ENCODE measurements around the gene ASF1A. TPM values are rescaled to one million over a fixed set of nuclear protein-coding genes. Genes with fewer than 3 reads are reported as not detected.

ASF1A gene
- total and polyA plus RNA-seq, 2 experiments from 2014 or later: 25.4 to 72.2 TPM

GRCh38 chr6:118872726-118873125 is 21.2 kb upstream of the ASF1A start (continued):
- TF ChIP-seq ZNF462 (CRISPR knock-in tag; IDR thresholded peaks at IDR 0.05): no peak
- no peak for TF ChIP-seq CTCF (conservative IDR thresholded peaks at IDR 0.05; ENCODE audit: low read depth in 2 of 2)

- Histone ChIP-seq H3K9me2 (ENCODE audit: insufficient read depth) (no peaks in the 10 kb centered on the region; the same call in 1 of the 2 replicates), H3K36me3 (ENCODE audit: insufficient read depth) (no peaks in the 10 kb centered on the region), H3K79me2 (replicated peaks; ENCODE audit: insufficient read depth) (peaks cover 29% of the 10 kb centered on the region), H3K4me2 (no peak overlapping the region), H3K4me1 (ENCODE audit: insufficient read depth) (no peaks in the 10 kb centered on the region), H2AFZ (no peak overlapping the region), H3K27ac (ENCODE audit: low read depth) (no peak overlapping the region), H3K4me3 (no peak overlapping the region), H3F3A (replicated peaks; ENCODE audit: low read depth) (no peaks in the 10 kb centered on the region), H3K27me3 (ENCODE audit: insufficient read depth) (no peaks in the 10 kb centered on the region), H4K20me1 (replicated peaks; ENCODE audit: insufficient read depth) (no peaks in the 10 kb centered on the region)
- no peaks in the 10 kb centered on the region; the same call in 2 of the 3 replicates for H3K9me3 Mint-ChIP-seq
- ATAC-seq (no peak), DNase-seq (ENCODE audit: low spot score) (no peak)
- H3K27me3 Mint-ChIP-seq (ENCODE audit: insufficient read depth, low read depth, poor library complexity): peaks cover 2% of the 10 kb centered on the region
- H3K4me3 Mint-ChIP-seq: no peak overlapping the region
- no peaks in the 10 kb centered on the region; the same call in 2 of the 3 replicates for H3K36me3 Mint-ChIP-seq (ENCODE audit: low read depth)
- H3K27ac Mint-ChIP-seq: no peak overlapping the region
- peaks cover 7% of the 10 kb centered on the region for H3K4me1 Mint-ChIP-seq
- TF ChIP-seq EZH2phosphoT487 (IDR thresholded peaks at IDR 0.05; ENCODE audit: unreplicated experiment): no peak
- no peak for TF ChIP-seq ZNF331 (CRISPR knock-in tag; IDR thresholded peaks at IDR 0.05; ENCODE audit: low read depth)
- TF ChIP-seq ETS1 (IDR thresholded peaks at IDR 0.05): no peak
- TF ChIP-seq ZNF114 (CRISPR knock-in tag; IDR thresholded peaks at IDR 0.05): no peak
- TF ChIP-seq STAT1 (IDR thresholded peaks at IDR 0.05; ENCODE audit: unreplicated experiment): no peak
- TF ChIP-seq CREB1 (CRISPR knock-in tag; IDR thresholded peaks at IDR 0.05; ENCODE audit: low read depth): no peak
Measured at GRCh38 chr6:118873239-118873638, 20.7 kb upstream of the ASF1A start.
